Fibroblast of skin of right quadriceps (primary cell): ENCODE data around the gene TAF10.

Source experiments
- DNase-seq: peaks from one replicate; pipeline ENCODE4 v3.0.0-alpha.2; 2013

The TAF10 gene

DNA sequence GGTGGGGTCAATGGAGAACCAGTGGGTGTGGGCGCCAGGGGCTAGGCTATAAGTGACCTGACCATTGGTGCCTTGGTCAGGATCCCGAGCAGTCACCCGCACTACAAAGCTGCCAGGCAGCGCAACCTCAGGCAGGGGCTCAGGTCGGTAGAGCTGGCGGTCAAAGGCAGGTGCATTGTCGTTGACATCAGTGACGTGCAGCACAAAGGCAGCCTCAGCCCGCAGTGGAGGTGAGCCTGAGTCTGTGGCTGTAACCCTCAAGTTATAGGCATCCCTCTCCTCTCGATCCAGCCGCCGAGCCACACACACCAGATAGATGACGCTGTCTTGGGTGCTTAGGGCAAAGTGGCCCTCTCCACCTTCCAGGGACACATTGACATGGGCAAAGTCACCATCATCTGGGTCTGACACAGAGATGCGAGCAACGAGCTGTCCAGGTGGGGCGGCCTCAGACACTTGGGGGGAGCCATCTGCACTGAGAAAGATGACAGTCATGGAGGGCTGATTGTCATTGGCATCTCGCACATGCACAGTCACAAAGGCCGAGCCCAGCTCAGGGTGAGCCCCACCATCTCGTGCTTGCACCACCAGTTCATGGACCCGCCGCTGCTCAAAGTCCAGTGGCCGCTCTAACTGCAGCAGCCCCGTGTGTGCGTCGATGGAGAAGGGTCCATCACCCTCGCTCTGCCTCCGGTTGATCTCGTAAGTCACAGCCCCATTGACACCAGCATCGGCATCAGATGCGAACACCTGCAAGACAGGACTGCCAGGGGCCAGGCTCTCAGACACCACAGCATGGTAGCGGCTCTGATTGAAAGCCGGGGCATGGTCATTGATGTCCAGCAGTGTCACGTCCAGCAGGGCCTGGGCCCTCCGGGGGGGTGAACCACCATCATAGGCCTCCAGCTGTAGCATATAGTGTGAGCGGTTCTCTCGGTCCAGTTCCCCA is 28.3 kb upstream of the TAF10 start:
- no peak for DNase-seq

DNA sequence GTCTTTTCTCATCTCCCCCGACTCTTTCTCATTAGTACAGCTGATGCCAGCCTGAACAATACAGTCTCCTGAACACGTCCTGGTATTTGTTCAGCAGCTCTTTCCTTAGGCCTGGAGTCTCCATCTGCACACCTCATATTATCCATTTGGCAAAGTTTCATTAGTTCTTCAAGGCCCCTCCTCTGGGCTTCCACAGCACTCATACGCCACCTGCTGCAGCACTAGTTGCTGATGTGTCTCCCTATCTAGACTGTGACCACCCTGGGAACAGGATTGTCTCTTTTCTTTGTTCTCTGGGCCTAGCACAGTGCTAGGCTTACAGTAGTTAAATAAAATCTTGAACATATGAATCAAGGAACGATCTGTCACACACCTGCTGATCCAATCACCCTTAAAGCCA is 26.4 kb upstream of the TAF10 start:
- DNase-seq, result no peak

DNA sequence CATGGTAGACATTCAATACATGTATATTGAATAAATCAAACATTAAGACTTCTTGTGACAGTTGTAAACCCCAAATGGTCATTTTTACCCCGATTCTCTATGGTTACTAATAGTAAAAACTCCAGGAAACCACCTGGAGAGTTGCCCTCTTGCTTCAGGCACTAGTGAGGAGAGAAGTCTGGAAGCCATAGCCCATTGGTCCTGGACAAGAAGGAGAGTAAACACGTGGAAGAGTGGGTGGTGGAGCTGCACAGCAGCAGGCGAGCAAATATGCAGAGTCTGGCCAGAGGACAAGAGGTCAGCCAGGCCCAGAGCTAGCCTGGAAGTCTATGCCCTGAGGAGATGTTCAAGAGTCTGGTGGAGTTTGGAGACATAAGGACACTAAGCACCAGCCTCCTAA is 25.9 kb upstream of the TAF10 start:
- no peak for DNase-seq

DNA sequence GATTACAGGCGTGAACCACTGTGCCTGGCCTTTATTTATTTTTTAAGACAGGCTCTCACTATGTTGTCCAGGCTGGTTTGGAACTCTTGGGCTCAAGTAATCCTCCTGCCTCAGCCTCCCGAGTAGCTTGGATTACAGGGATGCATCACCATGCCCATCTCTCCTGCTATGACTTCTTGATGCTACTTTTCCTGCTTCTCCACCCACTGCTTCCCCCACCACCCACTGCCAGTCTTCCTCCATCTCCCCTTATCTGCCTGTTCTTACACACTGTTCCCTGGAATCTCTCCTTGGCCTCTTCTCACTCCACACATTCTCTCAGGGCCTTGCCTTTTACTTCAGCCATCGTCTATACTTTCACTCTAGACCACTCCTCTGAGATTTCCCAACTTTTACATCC is 24.5 kb upstream of the TAF10 start:
- no peak for DNase-seq

DNA sequence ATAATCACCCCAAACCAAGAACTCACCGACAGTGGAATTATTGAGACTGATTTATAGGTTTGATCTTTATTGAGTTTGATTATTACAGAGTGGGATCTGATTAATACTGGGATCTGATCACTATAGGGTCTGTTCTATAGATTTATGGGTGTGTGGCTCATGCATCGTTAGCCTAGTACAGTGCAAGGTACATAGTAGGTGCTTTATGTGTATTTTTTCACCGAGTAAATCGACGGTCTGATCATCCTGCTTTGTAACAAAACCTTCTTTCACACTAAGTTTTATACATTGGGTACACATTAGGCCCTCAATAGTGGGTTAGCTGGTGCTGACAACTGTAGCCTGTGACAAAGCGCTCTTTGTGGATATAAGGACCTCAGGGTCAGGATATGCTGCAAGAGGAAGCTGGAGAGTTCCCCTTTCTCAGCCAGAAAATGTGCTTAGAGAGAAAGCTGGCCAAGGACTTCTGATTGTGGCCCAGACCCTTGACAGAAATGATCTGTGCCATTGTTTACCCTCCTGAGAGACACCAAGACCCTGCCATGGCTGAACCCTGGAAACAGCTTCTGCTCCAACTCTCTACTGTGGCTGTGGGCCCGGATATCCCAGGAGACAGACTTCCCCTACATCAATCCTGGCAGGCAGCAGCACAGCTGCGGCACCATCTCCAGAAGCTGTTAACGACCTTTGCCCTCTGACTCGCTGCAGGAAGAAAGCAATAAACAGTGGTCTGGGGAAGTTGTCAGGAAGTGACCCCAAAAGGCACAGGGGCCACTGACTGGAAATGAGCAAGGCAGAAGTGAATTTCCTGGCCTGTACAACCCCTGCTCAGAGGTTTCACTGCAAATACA is 23.3 kb upstream of the TAF10 start:
- peak; percentile 42 for DNase-seq

DNA sequence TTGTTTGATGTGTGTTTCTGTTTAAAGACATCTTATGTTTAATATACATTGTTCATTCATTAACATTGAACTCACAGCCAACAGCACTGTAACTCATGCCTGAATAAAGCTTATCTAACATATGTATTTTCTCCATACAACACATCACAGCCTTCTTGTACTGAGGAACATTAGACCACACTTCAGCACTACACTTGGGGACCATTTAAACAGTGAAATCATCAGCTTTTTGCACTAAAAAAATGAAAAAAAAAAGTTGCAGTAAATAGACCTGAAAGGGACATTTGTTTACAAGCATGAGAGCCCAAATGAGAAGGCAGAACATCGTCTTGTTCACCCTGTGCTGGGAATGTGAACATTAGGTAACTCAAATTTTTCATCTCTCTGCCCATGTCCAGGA is 22.5 kb upstream of the TAF10 start:
- DNase-seq, result no peak

DNA sequence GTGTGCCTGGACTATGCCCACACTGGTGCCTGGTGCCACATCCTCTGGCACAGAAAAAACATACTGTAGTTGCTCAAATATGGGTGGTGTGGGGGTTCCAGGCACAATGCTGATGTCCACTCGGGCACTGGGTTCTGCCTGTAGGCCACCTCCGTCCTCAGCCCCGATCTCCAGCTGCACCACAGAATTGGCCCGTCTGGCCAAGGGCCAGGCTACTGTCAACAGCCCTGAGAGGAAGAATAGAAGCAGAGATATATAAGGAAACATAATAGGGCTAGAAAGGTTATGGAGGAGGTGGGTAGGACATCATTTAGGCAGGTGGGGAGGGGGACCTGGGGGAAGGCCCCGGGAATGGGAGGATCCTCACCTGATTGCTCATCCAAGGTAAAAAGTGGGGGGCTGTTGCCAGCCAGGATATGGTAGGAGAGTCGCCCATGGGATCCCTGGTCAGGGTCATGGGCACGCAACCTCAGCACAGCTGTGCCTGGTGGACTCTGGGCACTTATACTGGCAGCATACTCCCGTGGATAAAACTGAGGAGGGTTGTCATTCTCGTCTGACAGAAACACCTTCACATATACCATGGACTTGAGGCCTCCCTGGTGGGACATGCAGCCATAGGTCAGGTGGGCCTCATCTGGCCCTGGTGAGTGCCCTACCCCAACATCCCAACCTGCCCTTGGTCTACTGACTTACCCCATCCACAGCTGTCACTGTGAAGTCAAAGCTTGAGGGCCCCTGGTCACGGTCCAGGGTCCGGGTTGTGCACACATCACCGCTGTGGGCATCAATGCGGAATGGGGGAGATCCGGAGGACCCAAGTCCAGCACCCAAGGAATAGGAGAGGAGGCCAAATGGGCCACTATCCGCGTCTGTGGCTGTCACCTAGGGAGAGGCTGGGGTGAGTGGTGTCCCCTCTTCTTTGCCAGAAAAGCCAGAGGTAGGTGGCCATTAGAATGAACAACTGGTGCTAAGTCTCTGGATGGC is 21.7 kb upstream of the TAF10 start:
- no peak for DNase-seq

DNA sequence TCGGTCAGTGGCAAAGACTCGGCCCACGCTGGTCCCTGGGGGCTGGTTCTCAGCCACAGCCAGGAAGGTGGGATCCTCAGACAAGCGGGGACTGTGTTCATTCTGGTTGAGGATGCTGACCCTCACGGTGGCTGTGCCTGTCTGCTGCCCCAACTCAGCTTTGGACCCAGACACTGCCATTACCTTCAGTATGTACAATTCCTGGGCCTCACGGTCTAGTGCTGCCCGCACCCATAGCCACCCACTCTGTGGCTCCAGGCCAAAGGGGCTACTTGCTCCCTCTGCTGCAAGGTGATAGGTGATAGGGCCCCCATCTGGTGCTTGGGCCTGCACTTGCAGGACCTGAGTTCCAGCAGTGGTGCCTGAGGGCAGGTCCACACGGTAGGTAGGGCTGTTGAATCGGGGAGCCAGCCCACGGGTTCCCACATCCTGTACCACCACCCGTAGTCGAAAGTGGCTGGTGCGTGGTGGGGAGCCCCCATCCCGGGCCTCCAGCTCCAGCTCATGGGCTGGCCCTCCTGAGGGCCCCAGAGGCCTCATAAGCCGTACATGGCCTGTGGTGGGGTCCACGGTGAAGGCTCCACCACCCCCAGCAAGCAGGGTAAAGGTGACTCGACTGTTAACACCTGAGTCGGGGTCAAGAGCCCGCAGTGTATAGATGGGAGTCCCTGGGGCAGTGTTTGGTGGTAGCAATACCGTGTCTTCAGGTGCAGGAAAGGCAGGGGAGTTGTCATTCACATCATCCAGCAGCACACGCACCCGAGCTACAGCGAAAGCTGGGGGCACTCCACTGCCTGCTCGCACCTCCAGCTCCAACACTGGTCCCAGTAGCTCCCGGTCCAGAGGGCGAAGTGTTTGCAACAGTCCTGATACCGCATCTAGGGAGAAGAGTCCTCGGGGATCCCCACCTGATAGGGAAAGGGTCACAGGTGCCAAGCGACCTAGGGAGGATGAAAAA is 20.4 kb upstream of the TAF10 start:
- no peak for DNase-seq

DNA sequence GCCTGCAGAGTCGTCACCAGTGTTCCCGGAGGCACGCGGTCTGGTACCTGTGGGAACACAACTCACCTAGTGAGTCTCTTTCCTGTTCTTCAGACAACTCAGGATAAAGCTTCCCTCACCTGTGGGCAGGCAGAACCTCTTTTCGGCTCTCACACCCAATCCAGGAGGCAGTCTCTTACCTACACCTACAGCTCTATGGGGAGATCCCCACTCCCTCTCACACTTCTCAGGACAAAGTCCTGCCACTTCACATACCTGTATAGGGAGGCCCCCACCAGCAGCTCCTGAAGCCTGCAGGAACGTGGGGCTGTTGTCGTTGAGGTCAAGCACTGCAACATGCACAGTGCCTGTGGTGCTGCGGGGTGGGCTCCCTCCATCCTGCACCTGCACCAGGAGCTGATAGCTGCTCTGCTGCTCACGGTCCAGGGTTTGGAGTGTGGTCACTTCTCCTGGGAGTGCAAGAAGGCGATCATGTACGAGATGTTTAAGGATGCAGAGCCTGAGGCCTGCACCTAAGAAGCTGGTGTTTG is 19.4 kb upstream of the TAF10 start:
- no peak for DNase-seq

DNA sequence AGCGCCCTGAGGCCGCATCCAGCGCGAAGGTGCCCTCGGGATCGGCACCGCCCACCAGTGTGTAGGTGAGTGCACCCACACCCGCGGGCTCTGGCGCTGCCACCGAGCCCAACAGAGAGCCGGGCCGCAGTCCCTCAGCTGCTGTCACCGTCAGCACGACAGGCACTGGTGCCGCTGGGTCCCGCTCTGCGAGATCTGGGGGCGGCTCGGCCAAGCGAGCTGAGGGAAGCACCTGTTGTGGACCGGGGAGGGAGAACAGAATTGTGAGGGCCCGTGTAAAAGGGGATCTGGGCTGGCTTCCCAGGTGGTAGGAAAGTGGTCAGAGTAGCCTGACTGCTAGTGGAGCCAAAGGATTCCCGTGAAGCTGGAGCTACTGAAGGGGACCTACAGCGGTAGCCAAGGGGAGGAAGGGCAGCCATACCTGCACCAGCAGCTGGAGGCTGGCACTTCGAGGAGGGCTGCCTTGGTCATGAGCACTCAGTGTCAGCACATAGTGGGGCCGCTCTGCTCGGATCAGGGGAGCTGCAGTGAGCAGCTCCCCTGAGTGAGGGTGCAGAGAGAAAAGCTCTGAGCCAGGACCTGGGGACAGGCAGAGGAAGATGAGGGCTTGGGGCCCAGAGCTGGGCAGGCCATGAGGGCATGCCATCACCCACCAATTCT is 18.7 kb upstream of the TAF10 start:
- DNase-seq, result no peak

DNA sequence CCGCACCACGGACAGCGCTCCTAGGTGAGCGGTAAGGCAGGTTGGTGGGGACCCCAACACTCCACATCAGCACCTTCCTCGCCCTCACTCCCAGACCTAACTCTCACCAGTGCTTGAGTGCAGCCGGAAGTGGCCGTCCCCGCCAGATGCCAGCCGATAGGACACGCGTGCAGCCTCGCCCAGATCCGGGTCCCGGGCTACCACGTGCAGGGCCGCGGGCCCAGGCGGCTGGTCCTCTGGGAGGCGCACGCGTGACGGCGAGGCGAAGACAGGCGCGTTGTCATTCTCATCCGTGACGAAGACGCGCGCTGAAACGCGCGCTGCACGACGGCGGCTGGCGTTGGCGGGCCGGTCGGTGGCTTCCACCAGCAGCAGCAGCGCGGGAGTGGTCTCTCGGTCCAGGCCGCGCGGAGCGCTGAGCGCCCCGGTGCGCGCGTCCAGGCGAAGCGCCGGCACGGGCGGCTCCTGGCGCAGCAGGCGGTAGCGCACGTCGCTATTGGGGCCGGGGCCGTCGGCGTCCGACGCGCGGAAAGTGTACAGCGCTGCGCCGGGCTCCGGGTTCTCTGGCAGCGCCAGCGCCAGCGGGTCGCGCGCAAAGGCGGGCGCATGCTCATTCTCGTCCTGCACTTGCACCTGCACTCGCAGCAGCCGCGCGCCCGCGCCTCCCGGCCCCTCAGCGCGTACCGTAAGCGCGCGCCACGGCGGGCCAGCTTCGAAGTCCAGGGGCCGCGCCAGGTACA is 18.0 kb upstream of the TAF10 start:
- no peak for DNase-seq

DNA sequence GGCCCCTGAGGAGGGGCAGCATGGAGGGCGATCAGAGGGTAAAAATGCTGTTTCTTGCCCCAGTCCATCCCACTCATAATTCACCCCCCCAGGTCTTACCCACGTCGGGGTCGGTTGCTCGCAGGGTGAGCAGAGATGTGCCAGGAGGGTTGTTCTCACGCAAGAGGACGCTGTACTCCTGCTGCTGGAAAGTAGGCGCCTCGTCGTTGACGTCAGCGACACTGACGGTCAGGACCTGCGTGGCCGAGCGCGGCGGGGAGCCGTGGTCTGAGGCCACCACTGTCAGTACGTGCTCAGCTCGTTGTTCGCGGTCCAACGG is 17.5 kb upstream of the TAF10 start:
- no peak for DNase-seq

DNA sequence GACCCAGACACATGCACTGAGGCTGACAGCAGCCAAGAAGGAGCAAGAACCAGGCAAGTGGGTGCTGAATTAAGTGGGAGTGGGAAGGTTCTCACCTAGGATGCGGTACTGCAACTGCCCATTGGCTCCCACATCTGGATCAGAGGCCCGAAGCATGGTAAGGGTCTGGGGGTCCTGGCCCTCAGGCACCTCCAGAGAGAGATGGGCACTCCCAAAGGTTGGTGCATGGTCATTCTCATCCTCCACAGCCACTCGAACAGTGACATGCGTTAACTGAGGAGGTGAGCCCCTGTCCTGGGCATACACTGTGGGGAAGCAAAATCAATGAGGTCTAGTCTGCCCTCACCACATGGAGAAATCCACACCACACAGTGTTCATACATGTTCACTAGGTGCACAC is 16.5 kb upstream of the TAF10 start:
- no peak for DNase-seq

DNA sequence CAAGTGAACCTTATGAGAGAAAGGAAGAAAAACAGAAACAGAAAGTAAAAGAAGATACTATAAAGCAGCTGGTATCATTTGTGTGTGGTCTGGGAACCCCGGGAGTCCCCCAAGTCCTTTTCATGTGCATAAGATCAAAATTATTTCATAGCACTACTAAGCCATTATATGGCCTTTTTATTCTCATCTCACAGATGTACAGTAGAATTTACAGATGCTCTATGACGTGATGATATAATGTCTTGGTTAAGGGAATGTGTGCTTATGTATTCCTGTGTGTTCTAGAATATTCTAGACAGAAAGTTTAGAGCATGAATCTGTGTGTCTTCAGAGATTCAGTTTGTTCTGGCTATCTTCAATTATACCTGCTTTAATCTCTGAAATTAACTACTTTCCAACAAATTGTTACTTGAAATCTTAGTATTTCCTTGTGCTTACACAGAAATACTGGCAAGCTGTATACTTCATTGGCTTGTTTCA is 15.8 kb upstream of the TAF10 start:
- no peak for DNase-seq

DNA sequence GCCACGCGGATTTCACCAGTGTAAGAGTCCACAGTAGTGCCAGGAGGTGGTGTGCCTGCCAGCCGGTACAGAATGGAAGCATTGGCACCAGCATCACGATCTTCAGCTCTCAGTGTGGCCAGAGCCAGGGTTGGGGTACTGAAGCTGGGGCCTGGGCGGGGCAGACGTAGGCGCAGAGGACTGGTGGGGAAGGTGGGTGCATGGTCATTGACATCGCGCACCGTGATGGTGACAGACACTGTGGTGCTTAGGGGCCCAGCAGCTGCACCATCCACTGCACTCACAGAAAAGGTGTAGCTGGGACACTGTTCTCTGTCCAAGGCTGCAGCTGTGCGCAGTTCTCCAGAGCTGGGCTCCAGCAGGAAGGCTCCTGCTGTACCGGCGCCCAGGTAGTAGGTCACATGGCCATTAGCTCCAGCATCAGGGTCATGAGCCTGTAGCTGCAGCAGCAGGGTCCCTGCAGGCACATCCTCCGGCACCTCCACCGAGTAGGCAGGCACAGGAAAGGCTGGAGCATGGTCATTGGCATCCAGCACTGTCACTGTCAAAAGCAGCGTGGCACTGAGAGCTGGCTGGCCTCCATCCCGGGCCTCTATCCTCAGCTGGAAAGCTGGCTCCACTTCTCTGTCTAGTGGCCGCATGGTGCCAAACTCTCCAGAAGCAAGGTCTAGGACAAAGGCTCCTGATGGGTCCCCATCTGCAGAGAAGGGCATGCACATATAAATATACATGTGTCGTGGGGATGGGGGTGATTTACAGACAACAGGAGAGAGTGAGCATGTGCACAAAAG is 15.2 kb upstream of the TAF10 start:
- DNase-seq, result no peak

DNA sequence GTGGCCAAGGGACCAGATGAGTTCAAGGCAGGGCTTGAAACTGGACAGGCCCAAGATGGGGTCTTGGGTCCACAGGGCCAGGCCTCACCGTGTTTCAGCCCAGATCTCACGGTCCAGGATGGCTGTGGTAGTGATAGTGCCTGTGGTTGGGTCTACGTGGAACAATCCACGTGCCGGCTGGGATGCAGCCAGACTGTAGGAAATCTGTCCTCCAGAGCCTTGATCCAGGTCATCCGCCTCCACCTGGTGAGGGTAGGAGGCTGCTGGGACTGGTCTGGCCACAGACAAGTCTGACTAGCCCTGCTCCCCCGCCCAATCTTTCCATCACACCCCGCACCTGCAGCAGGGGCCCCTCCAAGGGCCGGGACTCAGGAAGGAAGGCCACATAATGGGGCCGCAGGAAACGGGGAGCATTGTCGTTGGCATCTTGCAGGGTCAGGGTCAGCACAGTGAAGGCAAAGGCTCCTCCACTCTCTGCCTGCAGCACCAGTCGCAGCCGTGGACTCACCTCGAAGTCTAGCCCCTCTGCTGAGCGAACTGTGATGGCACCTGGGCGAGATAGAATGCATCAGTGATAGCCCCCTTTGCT is 13.9 kb upstream of the TAF10 start:
- DNase-seq, result no peak

DNA sequence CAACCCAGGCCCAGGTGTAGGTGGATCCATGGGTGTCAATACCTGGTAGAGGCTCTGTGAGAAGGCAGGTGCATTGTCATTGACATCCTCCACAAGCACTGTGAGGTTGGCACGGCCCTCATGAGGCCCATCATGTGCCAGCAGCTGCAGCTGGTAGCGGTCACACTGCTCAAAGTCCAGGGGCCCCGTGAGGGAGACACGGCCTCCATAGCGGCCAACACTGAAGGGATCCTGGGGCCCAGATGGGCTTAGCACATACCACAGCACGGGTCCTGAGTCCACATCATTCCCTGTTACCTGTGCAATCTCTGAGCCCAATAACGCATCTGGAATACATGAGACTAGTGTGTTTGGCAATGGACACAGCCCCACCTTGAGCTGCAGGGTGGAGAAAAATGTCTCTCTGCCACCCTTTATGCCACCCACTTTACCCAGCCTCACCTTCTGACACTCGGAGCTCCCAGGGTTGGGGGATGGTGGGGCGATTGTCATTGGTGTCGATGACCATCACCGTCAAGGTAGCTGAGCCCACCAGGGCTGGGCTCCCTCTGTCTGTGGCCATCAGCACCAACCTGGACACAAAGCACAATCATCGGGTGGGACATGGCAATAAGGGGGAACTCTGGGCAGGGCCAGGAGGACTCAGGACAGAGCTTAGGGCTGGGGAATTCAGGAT is 13.3 kb upstream of the TAF10 start:
- no peak for DNase-seq
